Keratinocyte (primary cell): ENCODE results near the gene TOX3. TPM values are rescaled to one million over a fixed set of nuclear protein-coding genes. Genes with fewer than 3 reads are reported as not detected.

Experiments used
- DNase-seq: peaks from one replicate; pipeline ENCODE4 v3.0.0-alpha.2; 2011; ENCODE audit warnings: low read depth, missing footprints, low spot score
- FAIRE-seq: peaks from 2 replicates; lab custom pipeline; 2011; peaks lifted over from hg19 to GRCh38; lab: Jason Lieb, UNC
- H2AFZ ChIP-seq: 2 replicates; pipeline ENCODE4 v1.6.0; 2012; ENCODE audit warnings: low read length, control low read depth, inconsistent platforms; ENCODE audit not compliant: control insufficient read depth
- H3K27ac ChIP-seq: 2 replicates; pipeline ENCODE4 v1.5.1; 2011; ENCODE audit warnings: low read length; ENCODE audit not compliant: control insufficient read depth, insufficient read depth
- H3K27me3 ChIP-seq: 3 replicates; pipeline ENCODE4 v1.6.0; 2011; ENCODE audit warnings: low read length; ENCODE audit not compliant: control insufficient read depth, insufficient read depth; ENCODE audit errors: extremely low read depth
- H3K36me3 ChIP-seq, 2 experiments: 2 replicates in 1 of 2; 3 replicates in 1 of 2; pipeline ENCODE4 v1.5.1; 2011; ENCODE audit warnings: low read length in 2 of 2, mild to moderate bottlenecking in 1 of 2; ENCODE audit not compliant: control insufficient read depth in 2 of 2, insufficient read depth in 2 of 2; ENCODE audit errors: extremely low read depth in 1 of 2
- H3K4me1 ChIP-seq: 3 replicates; pipeline ENCODE4 v1.5.1; 2011; ENCODE audit warnings: low read length; ENCODE audit not compliant: control insufficient read depth, insufficient read depth; ENCODE audit errors: extremely low read depth
- H3K4me2 ChIP-seq: 3 replicates; pipeline ENCODE4 v1.6.0; 2011; ENCODE audit warnings: low read depth, low read length; ENCODE audit not compliant: control insufficient read depth, insufficient read depth; ENCODE audit errors: extremely low read depth
- H3K4me3 ChIP-seq, 3 experiments: fragments of 200-600 bp in 1 of 3; sonication (generic) in 1 of 3; 2 replicates in 2 of 3; 3 replicates in 1 of 3; pipeline ENCODE4 v1.5.1; 2011 to 2016; ENCODE audit warnings: low read length in 3 of 3, mild to moderate bottlenecking in 3 of 3, control low read depth in 2 of 3, inconsistent platforms in 1 of 3, low read depth in 1 of 3, mixed read lengths in 1 of 3, mixed run types in 1 of 3, moderate library complexity in 1 of 3; ENCODE audit not compliant: control insufficient read depth in 2 of 3, insufficient read depth in 2 of 3; ENCODE audit errors: extremely low read depth in 1 of 3
- H3K79me2 ChIP-seq: 2 replicates; pipeline ENCODE4 v1.6.0; 2012; ENCODE audit warnings: low read length; ENCODE audit not compliant: control insufficient read depth, insufficient read depth
- H3K9ac ChIP-seq: 3 replicates; pipeline ENCODE4 v1.6.0; 2011; ENCODE audit warnings: low read length; ENCODE audit not compliant: control insufficient read depth, insufficient read depth; ENCODE audit errors: extremely low read depth
- H3K9me1 ChIP-seq: 3 replicates; pipeline ENCODE4 v1.6.0; 2011; ENCODE audit warnings: low read length; ENCODE audit not compliant: control insufficient read depth, insufficient read depth; ENCODE audit errors: extremely low read depth
- H3K9me3 ChIP-seq: 2 replicates; pipeline ENCODE4 v1.5.1; 2012; ENCODE audit warnings: low read depth, low read length; ENCODE audit not compliant: control insufficient read depth
- H4K20me1 ChIP-seq: 3 replicates; pipeline ENCODE4 v1.6.0; 2011; ENCODE audit warnings: low read length; ENCODE audit not compliant: control insufficient read depth, insufficient read depth; ENCODE audit errors: extremely low read depth
- CTCF ChIP-seq, 3 experiments: IDR thresholded peaks in 1 of 3; conservative IDR thresholded peaks in 1 of 3; optimal IDR thresholded peaks in 1 of 3; 2 replicates in 2 of 3; 3 replicates in 1 of 3; pipeline versions ENCODE3 to v1.5.1; 2011; ENCODE audit warnings: low read length in 3 of 3, mild to moderate bottlenecking in 3 of 3, moderate library complexity in 2 of 3, control low read depth in 1 of 3, inconsistent platforms in 1 of 3; ENCODE audit not compliant: insufficient read depth in 2 of 3; ENCODE audit errors: extremely low read depth in 1 of 3
- EZH2 ChIP-seq: IDR thresholded peaks from one replicate; pipeline ENCODE4 v1.6.1; 2012; ENCODE audit warnings: inconsistent platforms, mild to moderate bottlenecking, low read length, moderate library complexity
- dilution Hi-C: fragments of 300-500 bp; cut with MboI; formaldehyde crosslinking; loops from one replicate; pipeline ENCODE4 v1.7.0; 2020; ENCODE audit warnings: low sequenced_read_pairs; ENCODE audit not compliant: extremely low pct_ligation_motif_present
- polyA minus RNA-seq, 3 experiments: library from RNA; depleted of rRNA, polyadenylated mRNA; stranded (reverse); fragments of >200 nt; gene quantifications; 1 replicate in 1 of 3; 2 replicates in 1 of 3; 3 replicates in 1 of 3; pipeline ENCODE4 v1.2.3, GENCODE V29; 2011
- polyA plus RNA-seq, 5 experiments: library from polyadenylated mRNA; depleted of rRNA in 3 of 5; stranded (reverse) in 3 of 5; stranded (forward) in 1 of 5; unstranded in 1 of 5; fragments of >200 nt; gene quantifications; 1 replicate in 1 of 5; 2 replicates in 3 of 5; 3 replicates in 1 of 5; pipeline versions ENCODE4 v1.2.1 to v1.2.3, GENCODE V29; 2011 to 2012; ENCODE audit warnings: missing spikeins in 2 of 5, low read depth in 1 of 5, low replicate concordance in 1 of 5

TOX3 gene
- polyA plus RNA-seq, result 0.01 TPM in 1 of 3 replicates, not detected in the others
- 0.07 TPM for polyA plus RNA-seq (2011; ENCODE audit: low read depth)
- 0.06 TPM in 1 of 2 replicates, not detected in the other for polyA plus RNA-seq (2011; cell fraction: cytosol; rRNA removed)
- 0.03 TPM in 1 of 2 replicates, not detected in the other for polyA plus RNA-seq (2011; cell fraction: nucleus; rRNA removed)
- not detected in 2 replicates for polyA plus RNA-seq (2012; ENCODE audit: low replicate concordance)
- not detected in 3 replicates for polyA minus RNA-seq
- polyA minus RNA-seq (2011; cell fraction: cytosol; rRNA and poly(A)+ RNA removed), result not detected
- not detected in 2 replicates for polyA minus RNA-seq (2011; cell fraction: nucleus; rRNA and poly(A)+ RNA removed)

DNA sequence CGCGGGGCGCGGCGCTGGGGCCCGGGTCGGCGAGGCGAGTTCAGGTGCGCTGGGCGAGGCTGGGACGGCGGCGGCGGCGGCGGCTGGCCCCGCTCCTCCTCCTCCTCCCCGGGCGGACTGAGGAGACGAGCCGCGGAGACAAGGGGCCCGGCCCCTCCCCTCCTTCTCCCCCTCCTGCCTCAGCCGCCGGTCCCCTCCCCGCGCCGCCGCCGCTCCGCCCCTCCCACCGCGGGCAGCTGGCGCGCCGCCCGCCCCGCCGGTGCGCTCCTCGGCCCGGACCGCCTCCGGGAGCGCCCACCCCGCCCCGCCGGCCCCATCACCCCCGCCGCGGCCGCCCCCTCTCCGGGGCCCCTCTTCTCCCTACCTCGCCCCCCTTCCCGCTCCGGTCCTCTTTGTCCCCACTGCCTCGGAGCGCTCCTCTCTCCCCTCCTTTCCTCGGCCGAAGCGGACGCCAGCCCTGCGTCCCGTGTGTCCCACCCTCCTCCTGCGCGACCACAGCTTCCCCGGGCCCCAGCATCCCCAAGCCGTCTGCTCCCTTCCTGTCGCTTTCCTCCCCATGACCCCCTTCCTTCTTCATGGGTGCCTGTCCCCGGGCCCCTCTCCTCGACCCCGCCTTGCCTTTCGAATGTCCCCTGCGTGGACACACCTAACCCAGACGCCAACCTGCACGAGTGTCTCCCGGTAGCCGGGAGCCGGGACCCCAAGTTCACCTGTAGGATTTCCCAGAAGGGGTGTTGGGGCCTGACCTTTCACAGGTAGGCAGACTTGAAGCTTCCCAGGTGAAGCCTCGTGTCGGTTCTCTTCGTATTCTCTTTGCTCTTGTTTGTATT lies at the start of gene TOX3:
Gene TOX3 (minus strand): TSS at position 140 of the 830 bp plus-strand sequence. CDS start 420 bp downstream, outside the sequence.
- no peaks in the 10 kb centered on the region for H3K36me3 ChIP-seq
- H2AFZ ChIP-seq, result no peak within 1 kb of the TSS
- dilution Hi-C loops, result no loop called here
- TF ChIP-seq CTCF (optimal IDR thresholded peaks at IDR 0.05 in 1 of 3, IDR thresholded peaks at IDR 0.05 in 1 of 3, conservative IDR thresholded peaks at IDR 0.05 in 1 of 3; ENCODE audit: extremely low read depth in 1 of 3, insufficient read depth in 2 of 3, low read length in 3 of 3), result no peak
- TF ChIP-seq EZH2, result peak; percentile 75
- peak within 1 kb of the TSS; percentile 62 for H3K4me2 ChIP-seq
- H3K27ac ChIP-seq, result no peak within 1 kb of the TSS
- H3K9ac ChIP-seq, result no peak within 1 kb of the TSS
- DNase-seq, result no peak
- no peaks in the 10 kb centered on the region for H3K9me1 ChIP-seq
- no peak for FAIRE-seq
- peak within 1 kb of the TSS in 1 of 3 experiments; percentile 40 for H3K4me3 ChIP-seq
- H3K9me3 ChIP-seq, result no peaks in the 10 kb centered on the region
- no peaks in the 10 kb centered on the region for H4K20me1 ChIP-seq
- H3K79me2 ChIP-seq, result no peaks in the 10 kb centered on the region
- peaks cover 8% of the 10 kb centered on the region for H3K4me1 ChIP-seq
- peaks cover 45% of the 10 kb centered on the region for H3K27me3 ChIP-seq

- Histone ChIP-seq H3K4me2 (no peak overlapping the region), H3K36me3 (no peaks in the 10 kb centered on the region), H3K27ac (no peak overlapping the region), H4K20me1 (no peaks in the 10 kb centered on the region), H3K4me3 (no peak overlapping the region), H3K4me1 (no peaks in the 10 kb centered on the region), H3K9ac (no peak overlapping the region), H3K9me3 (no peaks in the 10 kb centered on the region), H3K27me3 (no peaks in the 10 kb centered on the region), H2AFZ (no peak overlapping the region), H3K79me2 (no peaks in the 10 kb centered on the region), H3K9me1 (no peaks in the 10 kb centered on the region)
- TF ChIP-seq CTCF (optimal IDR thresholded peaks at IDR 0.05 in 1 of 3, IDR thresholded peaks at IDR 0.05 in 1 of 3, conservative IDR thresholded peaks at IDR 0.05 in 1 of 3; ENCODE audit: extremely low read depth in 1 of 3, insufficient read depth in 2 of 3, low read length in 3 of 3), result no peak
- TF ChIP-seq EZH2, result no peak
- DNase-seq, result no peak
- no peak for FAIRE-seq
- dilution Hi-C loops, result no loop called here
Measured at GRCh38 chr16:52592778-52593177, 45.8 kb upstream of the TOX3 start.
